Endodermal cell (in vitro differentiated cells): ENCODE measurements around the gene PP2D1. TPM values are rescaled to one million over a fixed set of nuclear protein-coding genes. Genes with fewer than 3 reads are reported as not detected.

Source experiments
- DNase-seq: peaks from one replicate; pipeline ENCODE4 v3.0.0-alpha.2; 2017
- H3K27ac ChIP-seq: 2 replicates; pipeline ENCODE4 v1.5.1; 2013; ENCODE audit warnings: mild to moderate bottlenecking, low read depth, low read length, moderate library complexity
- H3K27me3 ChIP-seq: 2 replicates; pipeline ENCODE4 v1.6.1; 2013; ENCODE audit warnings: mild to moderate bottlenecking, low read length, moderate library complexity; ENCODE audit not compliant: insufficient read depth, control insufficient read depth, poor library complexity, severe bottlenecking
- H3K36me3 ChIP-seq: 2 replicates; pipeline ENCODE4 v1.7.0; 2013; ENCODE audit warnings: mild to moderate bottlenecking, low read length, moderate library complexity; ENCODE audit not compliant: control insufficient read depth, insufficient read depth
- H3K4me1 ChIP-seq: one replicate; pipeline ENCODE4 v1.7.0; 2013; ENCODE audit warnings: low read length; ENCODE audit not compliant: control insufficient read depth, insufficient read depth
- H3K4me3 ChIP-seq: 2 replicates; pipeline ENCODE4 v1.5.1; 2013; ENCODE audit warnings: mild to moderate bottlenecking, low read length, moderate library complexity
- H3K9ac ChIP-seq: 2 replicates; pipeline ENCODE4 v1.6.1; 2013; ENCODE audit warnings: mild to moderate bottlenecking, low read length, moderate library complexity; ENCODE audit not compliant: poor library complexity, severe bottlenecking; ENCODE audit errors: extremely low read depth
- H3K9me3 ChIP-seq: 2 replicates; pipeline ENCODE4 v1.6.1; 2013; ENCODE audit warnings: mild to moderate bottlenecking, low read length, moderate library complexity; ENCODE audit not compliant: control insufficient read depth
- H3K27ac Mint-ChIP-seq: 2 replicates; pipeline ENCODE4 v1.8.0; 2020; ENCODE audit warnings: mixed read lengths
- H3K27me3 Mint-ChIP-seq: 2 replicates; pipeline ENCODE4 v1.8.0; 2021; ENCODE audit warnings: mild to moderate bottlenecking, mixed read lengths; ENCODE audit not compliant: insufficient read depth
- H3K36me3 Mint-ChIP-seq: 2 replicates; pipeline ENCODE4 v1.8.0; 2020; ENCODE audit warnings: low read depth, mixed read lengths
- H3K4me1 Mint-ChIP-seq: 2 replicates; pipeline ENCODE4 v1.8.0; 2020; ENCODE audit warnings: mixed read lengths
- H3K4me3 Mint-ChIP-seq: 2 replicates; pipeline ENCODE4 v1.8.0; 2020; ENCODE audit warnings: mild to moderate bottlenecking, moderate library complexity, mixed read lengths
- H3K9me3 Mint-ChIP-seq: 2 replicates; pipeline ENCODE4 v1.8.0; 2020; ENCODE audit warnings: mild to moderate bottlenecking, mixed read lengths
- CTCF ChIP-seq: fragments of 200-600 bp; sonication (generic); conservative IDR thresholded peaks from 2 replicates; pipeline ENCODE4 v1.5.0; 2021; ENCODE audit warnings: antibody characterized with exemption, mild to moderate bottlenecking
- WGBS, 2 experiments: methylation state at CpG; one replicate each; pipeline versions ENCODE4 v1.1.5 to v1.1.7; 2013; ENCODE audit warnings: missing lambda C conversion rate in 2 of 2, mixed read lengths in 1 of 2; ENCODE audit not compliant: insufficient coverage in 1 of 2, insufficient read length in 1 of 2; 5-methylcytosine and 5-hydroxymethylcytosine counted together
- total RNA-seq, 2 donors: library from RNA; stranded (reverse); fragmentation: NEBNext Ultra II Directional in 1 of 2; extraction: Animal tissue kit (Norgen Biotek cat#: 25700) in 1 of 2; gene quantifications; 2 replicates in 1 of 2; 3 replicates in 1 of 2; pipeline ENCODE4 v1.2.1, GENCODE V29; 2021

PP2D1 gene
- total RNA-seq, 2 donors from 2014 or later: not detected

- 72 to 89% methylated on average over 6 to 7 of the region's 7 CpGs for WGBS, 2 experiments
- H3K9ac ChIP-seq: no peak overlapping the region
- peak overlapping the region; percentile 83 for H3K27ac ChIP-seq
- Mint-ChIP-seq H3K4me3 (no peak overlapping the region), H3K9me3 (no peaks in the 10 kb centered on the region), H3K4me1 (peaks cover 5% of the 10 kb centered on the region), H3K36me3 (no peaks in the 10 kb centered on the region), H3K27me3 (no peaks in the 10 kb centered on the region), H3K27ac (no peak overlapping the region)
- H3K9me3 ChIP-seq: no peaks in the 10 kb centered on the region
- H3K27me3 ChIP-seq: no peaks in the 10 kb centered on the region
- H3K4me1 ChIP-seq: no peaks in the 10 kb centered on the region
- H3K4me3 ChIP-seq: no peak overlapping the region
- no peak for DNase-seq
- TF ChIP-seq CTCF: no peak
- H3K36me3 ChIP-seq: no peaks in the 10 kb centered on the region
Observed at GRCh38 chr3:20028905-20029331, 16.9 kb upstream of the PP2D1 start.

GRCh38 chr3:20027136-20027535 is 15.1 kb upstream of the PP2D1 start:
- Histone ChIP-seq H3K27ac (no peak overlapping the region), H3K4me1 (no peaks in the 10 kb centered on the region), H3K27me3 (no peaks in the 10 kb centered on the region), H3K4me3 (no peak overlapping the region), H3K9ac (no peak overlapping the region), H3K9me3 (no peaks in the 10 kb centered on the region), H3K36me3 (no peaks in the 10 kb centered on the region)
- Mint-ChIP-seq H3K4me1 (peaks cover 5% of the 10 kb centered on the region), H3K27ac (no peak overlapping the region), H3K9me3 (no peaks in the 10 kb centered on the region), H3K36me3 (no peaks in the 10 kb centered on the region), H3K27me3 (no peaks in the 10 kb centered on the region), H3K4me3 (no peak overlapping the region)
- 97% methylated on average over 4 of the region's 4 CpGs; no CpG with 5 or more reads in 1 of the 2 experiments for WGBS, 2 experiments
- no peak for DNase-seq
- TF ChIP-seq CTCF: no peak

- WGBS, 2 experiments: 93% methylated on average over 2 of the region's 2 CpGs; no CpG with 5 or more reads in 1 of the 2 experiments
- H3K27ac Mint-ChIP-seq: no peak overlapping the region
Observed at GRCh38 chr3:20023623-20024405, 11.8 kb upstream of the PP2D1 start.

More at GRCh38 chr3:20023623-20024405, 11.8 kb upstream of the PP2D1 start:
- no peak for DNase-seq
- Mint-ChIP-seq H3K9me3 (no peaks in the 10 kb centered on the region), H3K27me3 (no peaks in the 10 kb centered on the region), H3K4me3 (no peak overlapping the region), H3K36me3 (no peaks in the 10 kb centered on the region), H3K4me1 (peaks cover 5% of the 10 kb centered on the region)
- Histone ChIP-seq H3K27me3 (no peaks in the 10 kb centered on the region), H3K9me3 (no peaks in the 10 kb centered on the region), H3K36me3 (no peaks in the 10 kb centered on the region), H3K27ac (no peak overlapping the region), H3K4me3 (no peak overlapping the region), H3K4me1 (no peaks in the 10 kb centered on the region), H3K9ac (no peak overlapping the region)
- TF ChIP-seq CTCF: no peak
